WI38 (cell line): Measurements from ENCODE around the gene PITPNM3.

Experiments used
- H3K4me3 ChIP-seq: 2 replicates; pipeline ENCODE4 v1.5.1; 2011; ENCODE audit warnings: low read depth, mild to moderate bottlenecking, control low read depth, low read length
- CTCF ChIP-seq: IDR thresholded peaks from 2 replicates; pipeline ENCODE4 v1.5.1; 2012; ENCODE audit warnings: low read depth, mild to moderate bottlenecking, control low read depth, low read length

Gene PITPNM3

GRCh38 chr17:6543079-6544010 is 13.0 kb downstream of the PITPNM3 start:
- H3K4me3 ChIP-seq: no peak overlapping the region
- no peak for TF ChIP-seq CTCF

GRCh38 chr17:6542577-6542976 is 13.8 kb downstream of the PITPNM3 start:
- H3K4me3 ChIP-seq: no peak overlapping the region
- no peak for TF ChIP-seq CTCF

- no peak for TF ChIP-seq CTCF
- H3K4me3 ChIP-seq: no peak overlapping the region
Observed at GRCh38 chr17:6541886-6542285, 14.5 kb downstream of the PITPNM3 start.

GRCh38 chr17:6539871-6540270 is 16.5 kb downstream of the PITPNM3 start:
- no peak for TF ChIP-seq CTCF
- no peak overlapping the region for H3K4me3 ChIP-seq

- H3K4me3 ChIP-seq: no peak overlapping the region
- TF ChIP-seq CTCF: no peak
Observed at GRCh38 chr17:6536566-6537065, 19.7 kb downstream of the PITPNM3 start.

- no peak overlapping the region for H3K4me3 ChIP-seq
- no peak for TF ChIP-seq CTCF
Observed at GRCh38 chr17:6536053-6536452, 20.3 kb downstream of the PITPNM3 start.

- TF ChIP-seq CTCF: no peak
- no peak overlapping the region for H3K4me3 ChIP-seq
Observed at GRCh38 chr17:6534846-6535514, 21.4 kb downstream of the PITPNM3 start.
